GM12873 (cell line): ENCODE measurements around the gene LGMN.
A peak's percentile ranks its signal among the peaks of the same experiment; 100 is the strongest.

Experiments
- TF ChIP-seq, protein P1 (sequence below): IDR thresholded peaks from 2 replicates; pipeline ENCODE4 v1.5.1; 2012; ENCODE audit warnings: low read depth, mild to moderate bottlenecking, moderate library complexity, low read length, control low read depth; ENCODE audit not compliant: insufficient read depth; ENCODE audit errors: missing control alignments

LGMN gene

DNA sequence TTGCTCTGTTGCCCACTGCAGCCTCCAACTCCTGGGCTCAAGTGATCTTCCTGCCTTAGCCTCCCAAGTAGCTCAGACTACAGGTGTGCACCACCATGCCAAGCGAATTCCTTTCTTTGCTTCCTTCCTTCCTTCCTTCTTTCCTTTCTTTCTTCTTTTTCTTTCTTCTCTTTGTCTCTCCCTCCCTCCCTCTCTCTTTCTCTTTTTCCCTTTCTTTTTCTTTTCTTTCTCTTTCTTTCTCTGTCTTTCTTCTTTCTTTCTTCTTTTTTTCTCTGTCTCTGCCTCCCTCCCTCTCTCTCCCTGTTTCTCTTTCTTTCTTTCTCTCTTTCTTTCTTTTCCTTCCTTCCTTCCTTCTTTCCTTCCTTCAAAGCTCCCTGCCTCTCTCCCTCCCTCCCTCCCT lies 52.9 kb downstream of the LGMN start:
- TF ChIP-seq, protein P1, sequence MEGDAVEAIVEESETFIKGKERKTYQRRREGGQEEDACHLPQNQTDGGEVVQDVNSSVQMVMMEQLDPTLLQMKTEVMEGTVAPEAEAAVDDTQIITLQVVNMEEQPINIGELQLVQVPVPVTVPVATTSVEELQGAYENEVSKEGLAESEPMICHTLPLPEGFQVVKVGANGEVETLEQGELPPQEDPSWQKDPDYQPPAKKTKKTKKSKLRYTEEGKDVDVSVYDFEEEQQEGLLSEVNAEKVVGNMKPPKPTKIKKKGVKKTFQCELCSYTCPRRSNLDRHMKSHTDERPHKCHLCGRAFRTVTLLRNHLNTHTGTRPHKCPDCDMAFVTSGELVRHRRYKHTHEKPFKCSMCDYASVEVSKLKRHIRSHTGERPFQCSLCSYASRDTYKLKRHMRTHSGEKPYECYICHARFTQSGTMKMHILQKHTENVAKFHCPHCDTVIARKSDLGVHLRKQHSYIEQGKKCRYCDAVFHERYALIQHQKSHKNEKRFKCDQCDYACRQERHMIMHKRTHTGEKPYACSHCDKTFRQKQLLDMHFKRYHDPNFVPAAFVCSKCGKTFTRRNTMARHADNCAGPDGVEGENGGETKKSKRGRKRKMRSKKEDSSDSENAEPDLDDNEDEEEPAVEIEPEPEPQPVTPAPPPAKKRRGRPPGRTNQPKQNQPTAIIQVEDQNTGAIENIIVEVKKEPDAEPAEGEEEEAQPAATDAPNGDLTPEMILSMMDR = no peak

DNA sequence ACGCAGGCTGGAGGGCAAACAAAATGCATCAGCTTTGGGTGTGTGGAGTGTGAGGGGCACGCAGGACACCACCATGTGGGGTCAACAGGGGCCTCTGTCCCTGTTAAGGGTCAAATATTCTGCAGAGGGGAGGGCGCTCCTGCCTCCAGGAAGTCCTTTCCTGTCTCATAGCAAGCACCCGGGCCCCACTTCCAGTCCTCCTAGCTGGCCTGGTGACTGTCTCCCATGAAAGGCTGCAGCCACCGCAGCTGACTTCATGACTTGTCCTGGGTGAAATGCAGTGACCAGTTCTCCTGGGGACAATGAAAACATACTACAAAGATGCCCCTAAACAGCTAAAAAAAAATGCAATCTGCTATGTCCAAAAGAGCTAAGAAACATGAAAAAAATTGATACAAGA lies 53.6 kb downstream of the LGMN start:
- TF ChIP-seq, protein P1 = no peak

DNA sequence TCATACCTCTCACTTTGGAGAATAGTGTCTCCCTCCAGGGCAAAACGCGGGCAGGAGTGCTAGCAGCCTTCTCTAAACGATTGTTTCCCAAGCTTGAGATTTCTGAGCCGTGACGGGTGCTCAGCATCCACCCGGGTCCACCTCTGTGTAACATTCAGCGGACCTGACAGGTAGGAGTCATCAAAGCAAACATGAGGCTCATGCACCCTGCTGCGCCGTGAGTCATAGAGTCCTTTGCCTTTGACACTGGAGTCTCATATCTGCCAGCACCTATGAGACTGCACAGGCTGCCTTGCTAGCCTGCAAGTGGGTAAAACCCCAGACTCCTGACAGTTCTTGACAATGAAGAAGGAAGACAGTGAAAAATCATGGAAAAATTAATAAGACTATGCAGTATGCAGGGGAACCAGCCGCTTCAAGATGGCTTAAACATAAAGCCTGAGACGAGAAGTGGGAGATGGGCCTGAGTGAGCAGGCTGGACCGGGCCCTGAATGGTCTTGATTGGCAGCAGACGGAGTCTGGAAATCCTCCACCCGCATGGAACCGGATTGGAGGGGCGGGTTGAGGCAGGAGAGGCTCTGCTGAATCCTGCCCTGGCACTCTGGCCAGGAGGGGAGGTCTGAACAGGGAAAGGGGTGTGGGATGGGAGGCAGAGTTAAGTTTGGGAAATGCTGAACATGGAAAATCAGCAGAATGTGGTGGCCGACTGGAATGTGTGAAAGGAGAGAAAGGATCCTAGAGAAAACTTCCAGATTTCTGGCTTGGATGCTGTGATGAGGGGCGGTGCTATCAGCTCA lies 54.2 kb downstream of the LGMN start:
- TF ChIP-seq, protein P1 = no peak

DNA sequence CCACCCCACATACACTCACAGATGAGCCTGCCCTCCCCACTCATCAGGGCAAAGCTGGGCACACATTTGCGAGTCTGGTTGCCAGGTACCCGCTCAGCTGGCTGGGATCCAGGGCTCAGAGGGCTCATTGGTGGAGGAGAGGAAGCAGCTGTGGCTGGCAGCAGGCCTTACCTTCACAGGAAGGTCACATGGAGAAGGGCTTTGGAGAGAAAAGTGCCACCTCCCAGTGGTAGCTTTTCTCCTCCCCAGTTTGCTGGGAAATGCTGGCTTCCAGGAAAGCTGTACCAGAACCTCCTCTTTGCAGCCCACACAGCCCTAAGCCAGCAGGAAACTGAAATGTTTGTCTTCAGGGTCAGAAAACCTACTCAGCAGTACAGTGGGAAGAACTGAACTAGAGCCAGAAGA lies 55.6 kb downstream of the LGMN start:
- TF ChIP-seq, protein P1 = no peak

DNA sequence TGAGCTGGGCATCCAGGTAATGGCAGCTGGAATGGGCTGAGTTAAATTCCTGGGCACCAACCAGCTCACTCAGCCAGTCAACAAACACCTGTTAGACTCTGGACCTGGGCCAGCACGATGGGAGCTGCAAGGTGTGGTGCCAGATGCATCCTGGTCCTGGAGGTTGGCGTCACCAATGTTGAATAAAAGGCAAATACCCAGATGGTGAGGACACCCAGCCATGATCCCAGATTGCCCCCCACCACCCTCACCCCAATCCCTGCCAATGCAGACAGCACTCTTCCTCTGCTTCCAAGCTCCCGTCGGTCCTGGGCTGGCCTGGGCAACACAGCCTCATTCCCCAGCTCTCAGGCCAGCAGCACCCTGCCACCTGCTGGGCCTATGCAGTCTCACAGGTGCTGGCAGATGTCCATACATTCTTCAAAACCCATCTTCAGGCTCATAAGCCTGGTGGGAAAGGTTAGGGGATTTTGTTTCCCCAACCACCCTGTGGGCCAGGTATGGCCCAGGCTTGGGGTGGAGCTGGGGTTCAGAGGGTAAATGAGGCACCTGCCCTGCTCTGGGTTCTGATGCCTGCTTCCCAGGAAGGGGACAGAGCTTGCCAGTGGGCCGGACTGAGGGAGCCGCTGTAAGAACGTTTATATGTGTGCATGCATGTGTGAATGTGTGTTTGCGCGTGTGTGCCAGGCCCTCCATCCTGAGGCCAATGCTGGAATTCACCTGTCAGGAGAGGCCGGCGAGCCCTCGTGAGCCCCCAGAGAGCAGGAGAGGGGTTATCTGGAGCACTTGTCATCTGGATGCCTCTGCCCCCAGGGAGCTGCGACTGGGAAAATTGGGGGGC lies 58.0 kb downstream of the LGMN start:
- TF ChIP-seq, protein P1 = peak; percentile 79

DNA sequence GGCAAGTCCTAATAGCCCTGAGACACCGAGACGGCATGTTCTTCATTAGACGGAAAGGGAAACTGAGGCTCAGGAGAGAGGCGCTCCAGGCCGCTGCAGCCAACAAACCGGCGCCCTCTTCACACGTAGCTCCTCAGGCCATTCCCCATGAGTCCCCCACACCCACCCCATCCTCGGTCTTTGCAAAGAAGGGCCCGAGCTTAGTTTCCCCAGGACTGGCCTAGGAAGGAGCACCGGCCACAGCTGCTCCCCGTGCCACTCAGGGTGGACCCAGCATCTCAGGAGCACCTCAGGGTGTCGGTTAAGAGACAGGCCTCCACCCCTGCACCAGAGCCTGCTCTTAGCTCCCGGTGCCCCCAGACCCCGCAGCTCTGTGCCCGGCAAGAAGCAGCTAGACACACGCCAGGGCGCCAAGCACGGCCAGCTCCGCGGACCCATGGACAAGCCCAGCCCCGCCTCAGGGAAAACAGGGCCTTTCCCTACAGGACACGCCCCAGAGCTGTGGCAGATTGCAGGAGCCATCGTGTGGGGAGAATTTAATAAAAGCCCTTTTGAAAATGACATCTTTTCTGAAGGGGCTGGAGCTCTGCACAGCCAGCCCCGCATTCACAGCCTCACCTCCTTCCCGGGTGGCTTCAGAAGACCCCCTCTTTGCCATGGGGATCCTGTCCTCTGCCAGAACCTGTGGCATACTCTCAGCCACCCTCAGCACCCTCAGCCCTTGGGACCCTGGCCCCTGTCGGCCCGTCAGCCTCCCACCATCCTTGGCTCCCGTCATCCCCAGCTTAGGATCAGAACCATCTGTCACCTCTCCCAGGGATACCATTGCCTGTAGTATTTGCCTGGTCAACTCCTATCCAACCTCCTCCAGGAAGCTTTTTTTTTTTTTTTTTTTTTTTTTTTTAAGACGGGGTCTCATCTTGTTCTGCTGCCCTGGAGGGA lies 59.7 kb downstream of the LGMN start:
- TF ChIP-seq, protein P1 = no peak
